KOPT-K1 (cell line): Measurements from ENCODE around the gene NME1.
A peak's percentile ranks its signal among the peaks of the same experiment; 100 is the strongest.
"Not testable (repeated sequence)": the region's sequence is repeated elsewhere in the genome, so short reads cannot be mapped to it uniquely, and the experiment has no call there.

Experiments used
- H3K27ac ChIP-seq: fragments of 200-600 bp; sonication (generic); 2 replicates; pipeline ENCODE4 v1.5.1; 2016; ENCODE audit warnings: antibody characterized with exemption, mild to moderate bottlenecking, low read depth, low read length; ENCODE audit not compliant: poor library complexity, severe bottlenecking
- H3K36me3 ChIP-seq: fragments of 200-600 bp; sonication (generic); 2 replicates; pipeline ENCODE4 v1.5.1; 2017; ENCODE audit warnings: antibody characterized with exemption, mild to moderate bottlenecking, low read length, moderate library complexity; ENCODE audit not compliant: insufficient read depth
- H3K9me3 ChIP-seq: fragments of 200-600 bp; sonication (generic); 2 replicates; pipeline ENCODE4 v1.5.1; 2017; ENCODE audit warnings: antibody characterized with exemption, low read length, mild to moderate bottlenecking; ENCODE audit not compliant: insufficient read depth, poor library complexity, severe bottlenecking

The NME1 gene

DNA sequence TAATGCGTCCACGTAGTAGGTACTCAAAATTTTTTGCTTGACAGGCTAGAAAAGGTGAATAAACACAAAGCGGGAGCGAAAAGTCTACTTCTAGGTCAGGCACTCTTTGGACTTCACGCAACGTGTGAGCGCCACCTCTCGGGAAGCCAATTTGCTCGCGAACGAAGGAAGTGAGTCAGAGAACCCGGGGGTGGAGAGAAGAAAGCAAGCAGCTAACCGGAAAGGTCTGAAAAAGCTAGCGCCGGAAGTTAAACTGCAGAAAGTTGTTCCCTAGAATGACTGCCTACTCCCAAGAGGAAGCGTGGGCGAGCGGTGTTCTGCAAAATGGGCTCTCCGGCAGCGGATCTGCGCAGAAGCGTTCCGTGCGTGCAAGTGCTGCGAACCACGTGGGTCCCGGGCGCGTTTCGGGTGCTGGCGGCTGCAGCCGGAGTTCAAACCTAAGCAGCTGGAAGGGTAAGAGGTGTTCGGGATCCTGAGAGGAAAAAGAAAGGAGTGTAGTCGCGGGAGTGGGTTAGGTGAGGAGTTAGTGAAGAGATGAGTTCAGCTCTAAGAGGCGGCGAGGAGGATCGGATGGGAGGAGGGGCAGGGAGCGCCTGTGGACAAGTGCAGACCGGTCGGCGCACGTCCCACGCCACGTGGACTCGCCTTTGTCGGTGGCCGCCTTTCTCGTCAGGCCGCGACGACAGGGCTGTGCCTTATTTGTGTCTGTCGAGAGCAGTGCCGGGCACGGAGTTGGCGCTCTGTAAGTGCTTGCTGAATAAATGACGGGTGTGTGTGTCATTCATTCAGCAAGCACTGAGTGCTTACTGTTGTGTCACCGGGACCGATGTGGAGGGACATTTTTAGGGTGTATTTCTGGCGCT lies at the start of gene NME1:
TSS of gene NME1 (plus strand) at position 350 of the 863 bp plus-strand sequence. CDS start 2,096 bp downstream, outside the sequence.
- peak within 1 kb of the TSS; percentile 73 for H3K27ac ChIP-seq
- H3K36me3 ChIP-seq: peaks cover 32% of the 10 kb centered on the region

DNA sequence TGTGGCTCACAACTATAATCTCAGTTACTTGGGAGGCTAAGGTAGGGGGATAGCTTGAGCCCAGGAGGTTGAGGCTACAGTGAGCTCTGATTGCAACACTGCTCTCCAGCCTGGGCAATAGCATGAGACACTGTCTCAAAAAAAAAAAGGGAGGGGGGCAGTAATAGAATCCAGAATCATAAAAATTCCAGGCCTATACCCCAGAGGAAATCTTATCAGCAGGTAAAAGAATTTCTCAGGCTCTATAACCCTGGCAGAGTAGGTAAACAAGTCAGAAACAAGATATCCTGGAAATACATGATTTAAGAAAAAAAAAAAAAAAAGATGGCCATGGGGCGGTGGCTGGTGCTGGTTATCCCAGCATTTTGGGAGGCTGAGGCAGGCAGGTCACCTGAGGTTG lies 45.6 kb upstream of the NME1 start:
- no peaks in the 10 kb centered on the region for H3K9me3 ChIP-seq
- H3K36me3 ChIP-seq: no peaks in the 10 kb centered on the region
- H3K27ac ChIP-seq: no peak overlapping the region

More for the DNA sequence above, at the start of gene NME1:
- H3K9me3 ChIP-seq: no peaks in the 10 kb centered on the region

DNA sequence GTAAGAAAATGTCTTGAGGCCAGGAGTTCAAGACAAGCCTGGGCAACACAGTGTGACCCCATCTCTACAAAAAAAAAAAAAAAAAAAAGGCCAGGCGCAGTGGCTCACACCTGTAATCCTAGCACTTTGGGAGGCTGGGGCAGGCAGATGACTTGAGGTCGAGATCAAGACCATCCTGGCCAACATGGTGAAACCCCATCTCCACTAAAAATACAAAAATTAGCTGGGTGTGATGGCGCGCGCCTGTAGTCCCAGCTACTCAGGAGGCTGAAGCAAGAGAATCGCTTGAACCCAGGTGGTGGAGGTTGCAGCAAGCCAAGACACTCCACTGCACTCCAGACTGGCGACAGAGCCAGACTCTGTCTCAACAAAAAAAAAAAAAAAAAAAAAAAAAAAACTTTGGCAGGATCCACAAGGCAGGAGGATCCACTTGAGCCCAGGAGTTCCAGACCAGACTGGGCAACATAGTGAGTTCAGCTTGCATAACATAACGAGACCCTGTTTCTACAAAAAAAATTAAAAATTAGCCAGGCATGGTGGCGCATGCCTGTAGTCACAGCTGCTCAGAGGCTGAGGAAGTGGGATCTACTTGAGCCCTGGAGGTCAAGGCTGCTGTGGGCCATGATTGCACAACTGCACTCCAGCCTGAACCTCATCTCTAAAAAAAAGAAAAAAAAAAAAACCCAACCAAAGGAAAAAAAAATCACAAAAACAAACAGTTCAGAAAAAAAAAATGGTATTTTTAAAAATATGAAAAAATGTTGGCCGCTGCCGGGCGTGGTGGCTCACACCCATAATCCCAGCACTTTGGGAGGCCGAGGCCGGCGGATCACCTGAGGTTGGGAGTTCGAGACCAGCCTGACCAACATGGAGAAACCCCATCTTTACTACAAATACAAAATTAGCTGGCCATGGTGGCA lies 40.8 kb upstream of the NME1 start:
- H3K27ac ChIP-seq, H3K9me3 ChIP-seq, H3K36me3 ChIP-seq: not testable (repeated sequence)

DNA sequence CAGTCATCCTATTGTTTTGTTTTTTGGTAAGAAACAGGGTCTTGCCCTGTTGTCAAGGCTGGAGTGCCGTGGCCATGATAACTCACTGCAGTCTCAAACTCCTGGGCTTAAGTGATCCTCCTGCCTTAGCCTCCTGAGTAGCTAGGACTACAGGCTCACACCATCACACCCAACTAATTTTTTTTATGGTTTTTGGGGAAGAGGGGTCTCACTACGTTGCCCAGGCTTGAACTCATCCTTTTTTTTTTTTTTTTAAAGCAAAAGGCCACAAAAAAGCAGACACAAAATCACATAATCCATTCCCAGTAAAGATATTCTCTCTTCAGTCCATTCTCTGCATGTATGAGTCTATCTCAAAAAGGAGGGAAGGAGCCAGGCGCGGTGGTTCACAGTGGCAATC lies 38.2 kb upstream of the NME1 start:
- no peaks in the 10 kb centered on the region for H3K9me3 ChIP-seq
- no peaks in the 10 kb centered on the region for H3K36me3 ChIP-seq
- H3K27ac ChIP-seq: no peak overlapping the region

DNA sequence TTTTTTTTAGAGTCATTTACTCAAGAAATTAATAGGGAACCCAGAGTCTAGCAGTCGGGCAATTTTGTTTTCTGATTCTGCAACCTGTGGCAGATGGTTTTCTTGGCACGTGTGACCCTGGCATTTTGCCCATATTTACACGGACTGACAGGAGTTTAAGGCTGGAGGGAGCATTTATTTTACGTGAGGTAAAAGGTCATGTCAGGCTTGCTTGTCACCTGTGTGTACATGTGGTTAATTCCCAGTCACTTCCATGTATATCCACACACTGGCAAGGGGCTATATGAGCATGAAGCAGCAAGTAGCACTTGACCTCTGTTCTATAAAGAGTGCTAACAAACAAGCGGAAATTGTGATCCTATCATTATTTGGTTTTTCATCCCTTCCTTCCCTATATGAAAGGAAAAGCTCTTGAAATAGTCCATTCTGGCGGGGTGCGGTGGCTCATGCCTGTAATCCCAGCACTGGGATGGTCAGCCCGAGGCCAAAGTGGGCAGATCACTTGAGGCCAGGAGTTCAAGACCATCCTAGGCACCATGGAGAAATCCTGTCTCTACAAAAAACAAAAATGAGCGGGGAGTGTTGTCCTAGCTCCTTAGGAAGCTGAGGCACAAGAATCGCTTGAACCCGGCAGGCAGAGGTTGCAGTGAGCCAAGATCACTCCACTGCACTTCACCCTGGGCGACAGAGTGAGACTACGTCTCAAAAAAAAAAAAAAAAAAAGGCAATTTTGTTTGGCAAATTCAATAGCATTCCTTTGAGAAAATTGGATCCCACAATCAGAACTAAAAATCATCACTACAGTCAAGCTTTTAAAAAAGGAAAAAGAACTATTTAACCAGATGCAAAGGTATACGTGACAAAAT lies 34.8 kb upstream of the NME1 start:
- Histone ChIP-seq H3K9me3 (no peaks in the 10 kb centered on the region), H3K27ac (no peak overlapping the region), H3K36me3 (no peaks in the 10 kb centered on the region)

DNA sequence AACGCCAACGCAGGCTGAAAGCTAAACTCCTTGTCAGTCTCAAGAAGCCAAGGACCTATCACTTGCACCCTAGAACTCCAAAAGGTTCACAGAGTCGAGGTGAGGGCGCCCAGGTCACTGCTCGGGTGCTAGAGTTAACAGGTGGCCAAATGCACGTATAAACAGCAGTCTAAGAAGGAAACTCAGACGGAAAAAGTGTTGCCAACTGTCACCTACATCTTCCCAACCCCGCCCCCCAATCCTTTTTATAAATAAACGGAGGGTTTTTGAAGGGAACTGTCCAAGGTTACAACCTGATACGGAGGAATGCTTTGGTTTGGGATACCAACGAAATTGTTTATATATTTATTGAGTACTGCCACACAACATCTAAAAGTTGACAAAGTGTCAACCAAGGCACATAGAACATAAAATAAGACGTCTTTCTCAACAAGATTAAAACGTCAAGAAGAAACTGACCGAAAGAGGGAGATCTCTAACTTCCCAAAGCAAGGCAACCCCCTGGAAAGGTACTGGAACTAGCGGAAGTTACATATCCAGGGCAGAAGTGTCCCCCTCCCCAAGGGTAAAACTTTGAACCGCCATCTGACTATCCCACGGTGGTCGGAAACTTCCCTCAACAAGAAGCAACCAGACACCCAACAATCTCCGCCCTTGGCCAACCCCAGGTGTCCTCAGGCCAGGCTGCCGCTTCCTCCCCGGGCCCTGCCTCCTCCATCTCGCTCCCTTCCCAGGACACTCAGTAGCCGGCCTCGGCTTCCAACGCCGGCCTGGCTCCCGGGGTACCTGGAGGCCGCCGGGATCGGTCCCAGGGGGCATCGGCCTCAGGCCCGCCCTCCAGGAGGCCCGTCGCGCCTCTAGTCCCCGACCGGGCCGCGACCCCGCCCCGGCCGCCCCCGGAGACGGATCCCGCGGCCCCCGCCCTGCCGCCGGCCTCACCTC lies 33.7 kb upstream of the NME1 start:
- H3K9me3 ChIP-seq: no peaks in the 10 kb centered on the region
- H3K27ac ChIP-seq: peak overlapping the region; percentile 86
- H3K36me3 ChIP-seq: no peaks in the 10 kb centered on the region

DNA sequence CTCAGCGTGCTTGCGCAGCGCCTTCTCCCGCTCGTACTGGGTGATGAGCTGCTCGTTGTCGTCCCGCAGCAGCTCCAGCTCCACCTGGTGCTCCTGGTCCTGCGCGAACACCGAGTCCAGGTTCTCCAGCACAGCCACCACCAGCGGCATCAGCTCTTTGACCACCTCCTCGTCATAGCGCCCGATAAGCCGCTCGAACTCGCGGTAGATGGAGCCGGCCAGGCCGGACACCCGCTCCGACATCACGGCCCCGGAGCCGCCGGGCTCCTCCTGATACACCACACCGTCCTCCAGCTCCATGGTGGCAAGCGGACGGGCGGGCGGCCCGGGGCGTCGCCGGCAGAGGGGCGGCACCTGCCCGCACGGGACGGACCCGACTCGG lies 33.0 kb upstream of the NME1 start:
- H3K36me3 ChIP-seq: no peaks in the 10 kb centered on the region
- H3K9me3 ChIP-seq: no peaks in the 10 kb centered on the region
- H3K27ac ChIP-seq: peak overlapping the region; percentile 86

DNA sequence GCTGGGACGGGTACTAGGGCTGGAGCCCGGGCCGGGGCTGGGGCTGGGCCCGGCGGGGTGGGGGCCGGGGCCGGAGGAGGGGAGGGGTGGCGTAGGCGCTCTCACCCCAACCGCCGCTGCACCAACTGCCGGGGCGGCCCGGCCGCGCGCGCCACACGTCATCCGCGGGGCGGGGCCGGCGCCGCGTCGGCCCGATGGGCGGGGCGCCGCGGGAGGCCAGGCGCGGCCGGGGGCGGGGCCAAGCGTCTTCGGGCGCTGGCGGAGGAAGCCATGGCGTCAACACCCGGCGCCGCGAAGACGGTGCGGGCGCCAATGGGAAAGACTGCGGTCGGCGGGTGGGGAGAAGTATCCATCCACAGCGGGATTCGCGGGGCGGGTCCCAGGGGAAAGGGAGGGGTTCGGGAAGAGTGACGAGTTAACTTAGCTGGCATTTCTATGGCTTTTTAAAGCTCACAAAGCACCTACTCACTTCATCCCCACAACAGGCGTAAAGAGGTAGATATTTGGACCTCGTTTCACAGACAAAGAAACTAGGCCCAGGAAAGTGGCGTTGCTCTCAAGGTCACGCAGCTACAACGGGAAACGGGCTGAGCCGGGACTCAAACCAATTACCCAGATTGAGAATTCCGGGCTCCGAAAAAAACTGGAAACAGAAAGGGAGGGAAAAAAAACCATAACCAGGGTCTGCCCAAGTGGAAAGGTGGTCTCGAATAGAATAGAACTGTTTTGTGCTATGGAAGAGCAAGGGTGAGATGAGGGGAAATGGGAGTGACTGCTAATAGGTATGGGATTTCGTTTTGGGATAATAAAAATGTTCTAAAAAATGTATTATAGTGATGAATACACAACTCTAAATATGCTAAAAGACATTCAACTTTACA lies 32.4 kb upstream of the NME1 start, which contains the start of gene SPAG9:
TSS of gene SPAG9 (minus strand) at position 130 of the 881 bp plus-strand sequence. CDS start 212 bp downstream, outside the sequence.
- Histone ChIP-seq H3K27ac (peak within 1 kb of the TSS; percentile 86), H3K36me3 (no peaks in the 10 kb centered on the region), H3K9me3 (no peaks in the 10 kb centered on the region)

DNA sequence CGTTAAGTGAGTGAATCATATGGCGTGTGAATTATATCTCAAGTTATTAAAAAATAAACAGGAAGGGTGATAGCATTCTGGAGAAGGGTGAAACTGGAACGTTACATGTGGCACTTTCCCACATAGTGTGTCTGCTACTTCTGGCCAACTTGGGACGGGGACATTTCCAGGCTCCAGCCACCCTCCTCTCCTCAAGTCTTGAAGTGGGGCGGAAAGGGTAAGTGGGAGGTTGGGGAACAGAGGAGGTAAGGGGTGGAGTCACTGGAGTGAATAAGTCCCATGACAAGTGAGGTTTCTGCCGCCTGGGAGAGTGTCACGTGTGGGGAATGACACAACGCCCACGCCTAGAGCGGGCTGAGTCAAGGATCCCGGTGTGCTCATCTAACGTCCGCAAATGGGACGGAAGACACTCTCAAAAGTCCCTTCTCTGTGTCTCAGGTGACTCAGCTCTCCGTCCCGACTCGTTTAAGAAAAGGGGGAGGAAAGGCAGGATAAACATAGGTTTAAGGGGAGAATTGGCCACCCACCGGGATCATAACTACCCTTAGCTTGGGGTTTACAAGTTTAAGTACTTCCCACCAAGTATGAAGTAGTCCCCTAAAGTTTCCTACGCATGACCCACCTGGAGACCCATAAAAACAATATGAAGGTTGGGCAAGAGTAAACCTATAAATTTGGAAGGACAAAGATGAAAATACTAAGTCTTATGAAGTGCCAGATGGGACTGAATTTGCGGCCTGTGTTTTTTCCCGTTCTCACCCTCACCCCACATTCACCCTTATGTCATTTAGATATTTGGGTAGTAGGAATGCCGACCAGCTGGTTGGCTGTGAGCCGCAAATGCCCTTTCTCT lies 31.5 kb upstream of the NME1 start:
- Histone ChIP-seq H3K9me3 (no peaks in the 10 kb centered on the region), H3K36me3 (no peaks in the 10 kb centered on the region)

DNA sequence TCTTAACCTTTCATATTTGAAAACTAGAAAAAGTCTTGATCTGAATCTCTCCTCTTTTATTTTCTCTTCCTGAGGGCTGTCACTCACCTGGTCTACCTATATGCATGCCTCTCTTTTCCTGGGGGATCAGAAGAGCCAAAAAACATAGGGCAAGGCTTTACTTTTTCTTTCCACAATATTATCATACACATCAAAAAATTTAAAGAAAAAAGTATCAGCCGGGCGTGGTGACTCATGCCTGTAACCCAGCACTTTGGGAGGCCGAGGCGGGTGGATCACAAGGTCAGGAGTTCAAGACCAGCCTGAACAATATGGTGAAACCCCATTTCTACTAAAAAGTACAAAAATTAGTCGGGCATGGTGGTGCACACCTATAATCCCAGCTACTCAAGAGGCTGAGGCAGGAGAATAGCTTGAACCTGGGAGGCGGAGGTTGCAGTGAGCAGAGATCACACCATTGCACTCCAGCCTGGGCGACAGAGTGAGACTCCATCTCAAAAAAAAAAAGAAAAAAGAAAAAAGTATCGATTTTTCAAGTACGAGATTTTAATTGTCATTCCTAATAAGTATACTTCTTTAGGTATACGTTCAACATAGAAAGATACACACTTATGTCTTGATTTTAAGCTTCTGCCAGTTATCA lies 30.8 kb upstream of the NME1 start:
- not testable (repeated sequence) for H3K9me3 ChIP-seq, H3K36me3 ChIP-seq, H3K27ac ChIP-seq

More for the DNA sequence above, 31.5 kb upstream of the NME1 start:
- peak overlapping the region; percentile 86 for H3K27ac ChIP-seq

DNA sequence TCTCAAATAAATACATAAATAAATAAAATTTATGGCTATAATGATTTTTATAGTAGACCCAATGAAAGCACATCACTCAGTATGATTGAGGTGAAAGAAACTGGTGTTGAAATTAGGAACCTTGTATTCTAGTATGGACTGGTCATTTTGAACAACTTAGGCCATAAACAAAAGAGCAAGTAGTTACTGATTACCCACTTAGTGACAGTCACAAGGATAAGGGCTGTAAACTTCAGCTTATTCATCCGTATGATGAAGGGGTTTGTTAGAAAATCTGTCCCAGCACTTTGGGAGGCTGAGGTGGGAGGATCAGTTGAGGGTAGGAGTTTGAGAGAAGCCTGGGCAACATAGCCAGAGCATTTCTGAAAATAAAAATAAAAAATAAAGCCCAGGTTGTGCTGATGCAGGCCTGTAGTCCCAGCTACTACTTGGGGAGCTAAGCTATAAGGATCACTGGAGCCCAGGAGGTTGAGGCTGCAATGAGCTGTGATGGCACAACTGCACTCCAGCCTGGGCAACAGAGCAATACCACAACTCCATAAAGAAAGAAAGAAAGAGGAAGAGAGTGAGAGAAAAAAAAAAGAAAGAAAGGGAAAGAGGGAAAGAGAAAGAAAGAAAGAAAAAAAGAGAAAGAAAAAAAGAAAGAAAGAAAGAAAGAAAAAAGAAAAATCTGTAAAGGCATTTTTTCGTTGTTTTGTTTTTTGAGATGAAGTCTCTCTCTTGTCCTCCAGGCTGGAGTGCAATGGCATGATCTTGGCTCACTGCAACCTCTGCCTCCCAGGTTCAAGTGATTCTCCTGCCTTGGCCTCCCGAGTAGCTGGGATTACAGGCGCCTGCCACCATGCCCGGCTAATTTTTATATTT lies 28.5 kb upstream of the NME1 start:
- no peaks in the 10 kb centered on the region for H3K9me3 ChIP-seq
- no peaks in the 10 kb centered on the region for H3K36me3 ChIP-seq
- no peak overlapping the region for H3K27ac ChIP-seq
